Measurements from ENCODE around the gene ZNF3.

ZNF3 gene

DNA sequence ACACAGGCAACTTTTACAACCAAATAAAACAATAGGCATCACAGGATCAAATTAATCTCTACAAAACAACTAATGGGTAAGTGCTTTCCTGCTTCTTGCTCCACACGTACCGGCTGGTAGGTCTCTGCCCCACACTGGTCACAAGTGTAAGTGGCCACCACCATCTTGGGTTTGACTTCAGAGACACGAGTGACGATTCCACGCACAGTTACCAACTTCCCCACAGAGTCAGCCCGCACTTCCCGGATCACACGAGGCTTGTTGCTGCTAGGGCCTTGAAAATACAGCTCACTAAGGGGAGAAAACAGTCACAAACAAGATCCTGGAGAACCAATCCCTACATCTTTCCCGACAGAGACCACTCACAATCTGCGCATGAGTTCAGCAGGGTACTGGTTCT is 17.4 kb upstream of the ZNF3 start:
- TF ChIP-seq, protein P1, sequence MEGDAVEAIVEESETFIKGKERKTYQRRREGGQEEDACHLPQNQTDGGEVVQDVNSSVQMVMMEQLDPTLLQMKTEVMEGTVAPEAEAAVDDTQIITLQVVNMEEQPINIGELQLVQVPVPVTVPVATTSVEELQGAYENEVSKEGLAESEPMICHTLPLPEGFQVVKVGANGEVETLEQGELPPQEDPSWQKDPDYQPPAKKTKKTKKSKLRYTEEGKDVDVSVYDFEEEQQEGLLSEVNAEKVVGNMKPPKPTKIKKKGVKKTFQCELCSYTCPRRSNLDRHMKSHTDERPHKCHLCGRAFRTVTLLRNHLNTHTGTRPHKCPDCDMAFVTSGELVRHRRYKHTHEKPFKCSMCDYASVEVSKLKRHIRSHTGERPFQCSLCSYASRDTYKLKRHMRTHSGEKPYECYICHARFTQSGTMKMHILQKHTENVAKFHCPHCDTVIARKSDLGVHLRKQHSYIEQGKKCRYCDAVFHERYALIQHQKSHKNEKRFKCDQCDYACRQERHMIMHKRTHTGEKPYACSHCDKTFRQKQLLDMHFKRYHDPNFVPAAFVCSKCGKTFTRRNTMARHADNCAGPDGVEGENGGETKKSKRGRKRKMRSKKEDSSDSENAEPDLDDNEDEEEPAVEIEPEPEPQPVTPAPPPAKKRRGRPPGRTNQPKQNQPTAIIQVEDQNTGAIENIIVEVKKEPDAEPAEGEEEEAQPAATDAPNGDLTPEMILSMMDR (IDR thresholded peaks at IDR 0.05; ENCODE audit: poor library complexity, severe bottlenecking): no peak
- Histone ChIP-seq H3K4me1 (ENCODE audit: insufficient read depth, poor library complexity, severe bottlenecking) (peaks cover 4% of the 10 kb centered on the region), H3K36me3 (ENCODE audit: low read depth) (peaks cover 62% of the 10 kb centered on the region), H3K9me3 (ENCODE audit: severe bottlenecking) (no peaks in the 10 kb centered on the region), H3K27ac (ENCODE audit: poor library complexity, severe bottlenecking) (no peak overlapping the region), H3K27me3 (ENCODE audit: insufficient read depth, poor library complexity, severe bottlenecking) (no peaks in the 10 kb centered on the region), H3K4me3 (ENCODE audit: severe bottlenecking) (no peak overlapping the region)
- DNase-seq (ENCODE audit: low spot score) (no peak), ATAC-seq (ENCODE audit: low read depth) (no peak)

DNA sequence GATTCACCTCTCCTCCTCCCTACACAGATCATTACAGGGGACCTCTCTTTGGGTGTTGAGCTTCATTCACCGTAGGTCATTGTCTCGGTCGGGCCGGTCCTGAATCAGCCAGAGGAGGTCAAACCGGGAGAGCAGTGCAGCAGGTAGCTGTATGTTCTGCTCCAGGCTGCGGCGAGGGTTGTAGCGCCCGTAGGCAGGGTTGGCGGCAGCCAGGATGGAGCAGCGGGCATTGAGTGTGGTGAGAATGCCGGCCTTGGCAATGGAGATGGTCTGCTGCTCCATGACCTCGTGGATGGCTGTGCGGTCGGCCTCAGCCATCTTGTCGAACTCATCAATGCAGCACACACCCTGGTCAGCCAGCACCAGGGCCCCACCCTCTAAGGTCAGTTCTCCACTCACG is 14.2 kb upstream of the ZNF3 start:
- no peaks in the 10 kb centered on the region for H3K27me3 ChIP-seq (ENCODE audit: insufficient read depth, poor library complexity, severe bottlenecking)
- ATAC-seq (ENCODE audit: low read depth): no peak
- peaks cover 93% of the 10 kb centered on the region for H3K36me3 ChIP-seq (ENCODE audit: low read depth)
- no peak for DNase-seq (ENCODE audit: low spot score)
- H3K4me3 ChIP-seq (ENCODE audit: severe bottlenecking): no peak overlapping the region
- TF ChIP-seq, protein P1 (IDR thresholded peaks at IDR 0.05; ENCODE audit: poor library complexity, severe bottlenecking): no peak
- H3K27ac ChIP-seq (ENCODE audit: poor library complexity, severe bottlenecking): no peak overlapping the region
- no peaks in the 10 kb centered on the region for H3K9me3 ChIP-seq (ENCODE audit: severe bottlenecking)
- peaks cover 4% of the 10 kb centered on the region for H3K4me1 ChIP-seq (ENCODE audit: insufficient read depth, poor library complexity, severe bottlenecking)

DNA sequence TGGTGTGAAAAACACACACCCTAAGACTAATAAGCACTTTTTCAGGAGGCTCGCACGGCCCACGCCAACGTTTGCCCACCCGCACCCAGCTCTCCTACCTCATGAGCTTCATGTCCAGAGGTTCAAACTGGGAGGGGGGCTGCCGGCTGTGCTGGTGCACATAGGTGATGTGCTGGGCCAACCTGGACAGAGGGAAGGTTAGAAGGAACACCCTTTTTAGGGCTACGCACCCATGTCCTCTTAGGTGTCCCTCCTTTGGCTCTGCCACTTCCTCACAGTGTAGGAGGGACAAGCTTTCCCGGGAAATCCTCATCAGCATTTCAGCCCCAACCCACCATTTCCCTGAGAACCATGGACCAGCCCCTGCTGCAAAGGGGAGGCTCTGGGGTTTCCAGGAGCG is 13.8 kb upstream of the ZNF3 start:
- Histone ChIP-seq H3K4me3 (ENCODE audit: severe bottlenecking) (no peak overlapping the region), H3K9me3 (ENCODE audit: severe bottlenecking) (no peaks in the 10 kb centered on the region), H3K36me3 (ENCODE audit: low read depth) (peaks cover 97% of the 10 kb centered on the region), H3K27me3 (ENCODE audit: insufficient read depth, poor library complexity, severe bottlenecking) (no peaks in the 10 kb centered on the region), H3K4me1 (ENCODE audit: insufficient read depth, poor library complexity, severe bottlenecking) (peaks cover 4% of the 10 kb centered on the region), H3K27ac (ENCODE audit: poor library complexity, severe bottlenecking) (no peak overlapping the region)
- no peak for DNase-seq (ENCODE audit: low spot score)
- TF ChIP-seq, protein P1 (IDR thresholded peaks at IDR 0.05; ENCODE audit: poor library complexity, severe bottlenecking): no peak
- no peak for ATAC-seq (ENCODE audit: low read depth)

DNA sequence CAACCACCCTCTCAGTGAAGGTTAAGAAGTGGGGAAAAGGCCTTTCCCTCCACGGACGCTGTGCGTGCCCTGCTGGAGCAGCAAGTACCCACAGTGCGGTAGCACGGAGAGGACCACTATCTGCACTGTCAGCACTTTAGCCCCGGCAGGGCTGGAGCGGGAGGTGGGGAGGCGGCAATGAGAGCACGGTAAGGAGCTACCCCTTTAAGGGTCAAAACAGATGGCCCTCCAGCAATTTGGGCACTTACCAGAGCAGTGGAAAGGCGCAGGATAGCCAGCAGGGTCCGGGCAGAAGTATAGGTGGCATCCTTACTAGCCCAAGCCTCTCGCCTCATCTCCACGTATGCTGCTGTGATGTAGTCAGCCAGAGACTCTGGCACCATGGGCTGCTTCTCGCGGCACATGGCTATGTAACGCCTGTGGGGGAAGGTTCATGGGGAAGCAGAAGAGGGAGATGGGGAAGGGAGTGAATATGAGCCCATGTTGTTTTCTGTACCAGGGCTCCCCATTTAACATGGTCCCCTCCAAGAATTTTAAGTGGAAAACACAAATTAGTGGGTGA is 12.5 kb upstream of the ZNF3 start:
- DNase-seq (ENCODE audit: low spot score) (no peak), ATAC-seq (ENCODE audit: low read depth) (no peak)
- TF ChIP-seq, protein P1 (IDR thresholded peaks at IDR 0.05; ENCODE audit: poor library complexity, severe bottlenecking): no peak
- H3K27me3 ChIP-seq (ENCODE audit: insufficient read depth, poor library complexity, severe bottlenecking): no peaks in the 10 kb centered on the region
- no peak overlapping the region for H3K27ac ChIP-seq (ENCODE audit: poor library complexity, severe bottlenecking)
- H3K36me3 ChIP-seq (ENCODE audit: low read depth): peaks cover 89% of the 10 kb centered on the region
- H3K4me3 ChIP-seq (ENCODE audit: severe bottlenecking): no peak overlapping the region
- no peaks in the 10 kb centered on the region for H3K4me1 ChIP-seq (ENCODE audit: insufficient read depth, poor library complexity, severe bottlenecking)
- no peaks in the 10 kb centered on the region for H3K9me3 ChIP-seq (ENCODE audit: severe bottlenecking)

DNA sequence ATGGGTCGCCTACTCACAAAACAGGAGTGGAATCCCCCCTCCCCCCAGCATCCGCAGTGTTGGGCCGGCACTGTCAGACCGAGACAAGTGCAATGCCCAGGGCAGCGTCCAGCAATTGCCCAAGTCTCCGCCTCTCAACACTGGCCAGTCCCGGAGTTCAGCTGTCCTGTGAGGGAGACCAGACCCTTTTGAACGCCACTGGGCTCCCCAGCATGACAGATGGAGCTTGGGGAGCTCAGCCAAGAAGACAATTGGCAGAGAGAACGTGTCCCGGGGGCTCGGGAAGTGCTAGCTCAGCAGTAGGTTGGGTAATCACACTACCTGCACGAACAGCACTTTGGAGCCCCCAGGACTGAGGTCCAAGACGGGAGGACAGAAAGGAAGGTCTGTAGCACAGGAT is 12.0 kb upstream of the ZNF3 start:
- peaks cover 84% of the 10 kb centered on the region for H3K36me3 ChIP-seq (ENCODE audit: low read depth)
- H3K4me1 ChIP-seq (ENCODE audit: insufficient read depth, poor library complexity, severe bottlenecking): no peaks in the 10 kb centered on the region
- no peaks in the 10 kb centered on the region for H3K9me3 ChIP-seq (ENCODE audit: severe bottlenecking)
- no peaks in the 10 kb centered on the region for H3K27me3 ChIP-seq (ENCODE audit: insufficient read depth, poor library complexity, severe bottlenecking)
- H3K27ac ChIP-seq (ENCODE audit: poor library complexity, severe bottlenecking): no peak overlapping the region
- no peak for DNase-seq (ENCODE audit: low spot score)
- TF ChIP-seq, protein P1 (IDR thresholded peaks at IDR 0.05; ENCODE audit: poor library complexity, severe bottlenecking): no peak
- no peak for ATAC-seq (ENCODE audit: low read depth)
- H3K4me3 ChIP-seq (ENCODE audit: severe bottlenecking): no peak overlapping the region
